GM23248 (cell line): ENCODE measurements around the gene OPTC.

Experiments used
- EZH2 ChIP-seq: fragments of 200-600 bp; sonication (generic); IDR thresholded peaks from 2 replicates; pipeline ENCODE4 v1.6.1; 2018; ENCODE audit warnings: antibody characterized with exemption, mild to moderate bottlenecking; ENCODE audit not compliant: insufficient read depth, poor library complexity, severe bottlenecking
- EZH2phosphoT487 ChIP-seq: fragments of 200-600 bp; sonication (generic); IDR thresholded peaks from 2 replicates; pipeline ENCODE4 v1.6.1; 2018; ENCODE audit warnings: antibody characterized with exemption, moderate library complexity, mild to moderate bottlenecking, low read depth; ENCODE audit not compliant: insufficient read depth

GRCh38 chr1:203519053-203519840 is 25.3 kb downstream of the OPTC start:
- no peak for TF ChIP-seq EZH2
- no peak for TF ChIP-seq EZH2phosphoT487
